Measurements from ENCODE around the gene KCNE1.
"Not testable (repeated sequence)": the region's sequence is repeated elsewhere in the genome, so short reads cannot be mapped to it uniquely, and the experiment has no call there.

Gene KCNE1

DNA sequence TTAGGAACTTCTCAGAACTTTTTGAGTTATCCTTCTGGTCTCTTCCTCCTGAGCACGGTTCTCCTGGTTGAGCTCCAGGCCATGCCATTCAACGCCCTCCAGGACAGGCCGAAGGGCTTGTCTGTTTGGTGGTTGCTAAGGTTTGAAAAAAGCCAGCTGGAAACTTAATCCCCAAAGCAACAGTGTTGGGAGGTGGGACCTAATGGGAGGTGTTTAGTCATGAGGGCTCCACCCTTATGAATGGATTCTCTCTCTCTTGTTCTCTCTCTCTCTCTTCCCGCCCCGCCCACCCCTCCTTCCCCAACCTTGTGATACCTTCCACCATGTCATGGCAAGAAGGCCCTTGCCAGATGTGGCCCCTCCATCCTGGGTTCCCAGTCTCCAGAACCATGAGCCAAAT, 829 bp downstream of the KCNE1 start:
- DNase-seq (ENCODE audit: low spot score), result no peak

DNA sequence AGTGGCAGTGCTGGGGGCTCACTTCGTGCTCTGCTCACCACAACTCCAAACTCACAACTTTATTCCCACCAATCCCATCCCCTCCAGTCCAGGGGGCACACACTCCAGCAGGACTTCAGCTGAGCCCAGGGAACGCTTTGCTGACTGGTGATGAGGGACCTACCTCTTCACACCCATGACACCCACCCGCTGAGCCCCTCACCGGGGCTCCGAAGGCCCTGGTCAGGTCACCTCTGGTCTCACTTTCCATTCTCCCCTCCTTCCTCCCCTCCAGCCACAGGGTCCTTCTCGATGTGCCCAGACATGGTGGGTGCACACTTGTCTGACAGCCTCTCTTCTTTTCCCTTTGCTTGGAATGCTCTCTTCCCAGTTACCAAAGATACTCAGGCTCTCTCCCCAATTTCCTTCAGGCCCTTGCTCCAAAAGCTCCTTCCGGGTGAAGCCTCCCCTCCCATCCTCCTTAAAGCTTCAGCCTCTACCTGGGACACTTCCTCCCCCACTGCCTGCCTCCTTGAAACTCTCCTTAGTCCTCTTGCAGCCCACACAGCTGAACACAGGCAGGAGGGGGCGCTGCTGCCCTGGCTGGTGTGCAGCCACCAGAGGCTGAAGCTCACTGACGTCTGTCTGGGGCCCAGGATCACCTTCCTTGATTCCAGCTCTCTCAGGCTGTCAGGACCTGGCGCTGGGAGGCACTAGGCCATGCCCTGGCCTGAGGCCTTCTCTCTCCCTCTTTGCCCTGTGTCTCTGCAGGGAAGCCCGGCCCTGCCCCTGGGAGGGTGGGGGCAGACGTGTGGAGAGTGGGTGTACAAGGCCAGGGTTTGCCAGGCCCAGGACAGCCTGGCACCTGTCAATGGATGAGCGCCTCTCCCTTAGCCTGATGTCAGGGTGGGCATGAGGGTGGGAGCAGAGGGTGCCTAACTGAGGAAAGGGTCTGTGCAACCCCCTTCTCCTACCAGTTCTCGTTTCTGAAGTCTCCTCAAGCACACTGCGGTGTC, 1.6 kb downstream of the KCNE1 start:
- DNase-seq (ENCODE audit: low spot score), result peak; percentile 72

GRCh38 chr21:34509151-34509550, 2.9 kb downstream of the KCNE1 start:
- DNase-seq (ENCODE audit: low spot score), result no peak

DNA sequence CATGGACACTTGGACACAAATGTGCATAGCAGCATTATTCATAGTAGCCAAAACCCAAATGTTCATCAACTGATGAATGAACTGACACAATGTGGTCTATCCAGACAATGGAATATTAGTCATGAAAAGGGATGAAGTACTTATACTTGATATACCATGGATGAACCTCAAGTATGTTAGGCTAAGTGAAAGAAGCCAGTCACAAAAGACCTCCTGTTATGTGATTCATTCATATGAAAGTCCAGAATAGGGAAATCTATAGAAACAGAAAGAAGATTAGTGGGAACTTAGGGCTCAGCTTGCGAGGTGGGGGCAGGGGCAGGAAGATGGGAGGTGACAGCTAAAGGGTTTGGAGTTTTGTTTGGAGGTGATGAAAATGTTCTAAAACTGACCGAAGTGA, 7.4 kb downstream of the KCNE1 start:
- DNase-seq (ENCODE audit: low spot score), result no peak

GRCh38 chr21:34502480-34503106, 9.4 kb downstream of the KCNE1 start:
- no peak for DNase-seq (ENCODE audit: low spot score)

- no peak for DNase-seq (ENCODE audit: low spot score)
These were observed 10.3 kb downstream of the KCNE1 start for GRCh38 chr21:34501716-34502115.

DNA sequence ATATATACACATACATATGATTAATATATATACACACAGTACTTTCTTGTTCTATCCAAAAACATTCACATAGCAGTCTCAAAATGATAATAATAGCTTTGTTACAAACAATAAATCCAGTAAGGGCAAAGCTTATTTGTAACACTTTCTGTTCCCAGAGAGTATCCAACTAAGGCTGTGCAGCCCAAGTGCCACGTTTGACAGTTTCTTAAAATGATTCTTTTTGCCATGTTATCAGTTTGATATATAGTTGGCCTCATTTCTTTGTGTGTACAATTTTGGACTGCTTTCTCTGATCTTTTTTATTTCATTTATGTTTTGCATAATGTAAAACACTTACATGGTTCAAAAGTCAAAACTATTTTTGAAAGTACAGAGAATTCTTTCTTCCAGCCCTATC, 11.8 kb downstream of the KCNE1 start:
- no peak for DNase-seq (ENCODE audit: low spot score)

DNA sequence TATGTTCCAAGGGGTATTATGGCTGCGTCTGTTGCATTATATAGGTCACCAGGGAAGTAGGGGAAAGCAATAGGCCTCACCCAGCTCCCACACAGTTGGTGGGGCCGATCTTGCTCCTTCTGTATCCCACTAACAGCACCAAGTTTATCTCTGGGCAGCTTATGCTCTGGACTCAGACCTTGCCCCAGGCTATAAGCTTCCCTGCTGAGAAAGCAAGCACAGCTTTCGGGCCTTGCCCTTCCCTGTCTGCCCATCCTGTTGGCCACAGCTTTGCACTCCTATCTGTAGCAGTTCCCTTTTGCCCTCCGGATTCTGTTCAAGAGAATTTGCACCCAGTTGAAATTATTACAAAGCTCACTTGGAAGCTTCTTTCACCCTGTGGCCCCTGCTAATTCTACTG, 12.9 kb downstream of the KCNE1 start:
- no peak for DNase-seq (ENCODE audit: low spot score)

DNA sequence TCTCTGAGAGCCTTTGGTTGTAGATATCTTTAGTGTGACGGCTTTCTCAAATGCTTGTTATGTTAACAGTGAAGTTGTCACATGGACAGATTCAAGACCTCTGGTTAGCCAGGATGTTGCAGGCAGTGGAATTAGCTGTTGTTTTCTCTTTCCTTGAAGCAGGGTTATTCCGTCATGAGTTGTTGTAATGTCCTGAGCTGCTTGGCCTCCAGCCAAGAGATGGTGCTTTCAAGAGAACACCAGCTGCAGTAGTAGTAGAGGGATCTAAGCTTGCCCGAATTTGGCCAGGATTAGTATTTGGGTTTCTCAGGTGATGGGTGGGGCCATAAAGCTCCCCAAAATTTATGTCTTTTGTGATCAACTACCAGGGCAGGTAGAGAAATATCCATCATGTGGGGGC, 13.4 kb downstream of the KCNE1 start:
- no peak for DNase-seq (ENCODE audit: low spot score)

- not testable (repeated sequence) for DNase-seq (ENCODE audit: low spot score)
These were observed 28.2 kb downstream of the KCNE1 start for GRCh38 chr21:34483854-34484253.

DNA sequence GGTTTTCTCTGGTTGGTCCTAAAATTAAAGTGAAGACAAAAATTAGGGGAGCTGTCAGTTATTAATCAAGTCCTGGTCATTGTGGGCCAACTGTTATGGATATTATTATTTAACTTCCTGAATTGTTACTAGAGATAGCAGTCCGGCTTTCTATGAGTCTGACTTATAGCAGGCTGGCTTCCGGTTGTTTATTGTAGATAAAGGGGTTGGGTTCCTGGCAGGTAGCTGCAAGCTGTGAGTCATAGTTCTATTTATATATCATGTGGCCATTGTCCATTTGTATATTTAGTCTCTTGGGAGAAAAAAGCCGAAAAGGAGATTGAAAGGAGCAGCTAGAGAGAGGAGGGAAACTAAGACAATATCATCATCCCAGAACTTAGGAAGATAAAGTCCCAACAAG, 28.6 kb downstream of the KCNE1 start:
- not testable (repeated sequence) for DNase-seq (ENCODE audit: low spot score)

DNA sequence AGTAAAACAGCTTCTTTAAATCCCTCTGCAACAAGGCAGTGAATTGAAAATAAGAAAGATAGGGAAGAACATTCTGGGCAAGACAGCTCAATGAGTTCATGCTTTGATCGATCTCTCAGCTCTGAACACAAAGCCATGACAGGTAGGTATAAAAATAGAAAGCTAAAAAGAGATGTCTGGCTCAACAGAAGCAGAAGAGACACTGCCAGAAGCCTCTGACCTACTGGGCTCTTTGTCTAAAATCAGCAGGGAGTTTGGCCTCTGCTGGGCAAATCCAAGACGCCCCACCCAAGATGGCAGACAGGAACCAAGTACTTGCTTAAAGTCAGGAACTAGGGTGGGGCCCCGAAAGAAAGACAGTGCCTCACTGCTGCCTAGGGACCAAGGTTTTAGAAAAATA, 44.7 kb downstream of the KCNE1 start:
- not testable (repeated sequence) for DNase-seq (ENCODE audit: low spot score)

- not testable (repeated sequence) for DNase-seq (ENCODE audit: low spot score)
These were observed 52.6 kb downstream of the KCNE1 start for GRCh38 chr21:34459426-34459825.

DNA sequence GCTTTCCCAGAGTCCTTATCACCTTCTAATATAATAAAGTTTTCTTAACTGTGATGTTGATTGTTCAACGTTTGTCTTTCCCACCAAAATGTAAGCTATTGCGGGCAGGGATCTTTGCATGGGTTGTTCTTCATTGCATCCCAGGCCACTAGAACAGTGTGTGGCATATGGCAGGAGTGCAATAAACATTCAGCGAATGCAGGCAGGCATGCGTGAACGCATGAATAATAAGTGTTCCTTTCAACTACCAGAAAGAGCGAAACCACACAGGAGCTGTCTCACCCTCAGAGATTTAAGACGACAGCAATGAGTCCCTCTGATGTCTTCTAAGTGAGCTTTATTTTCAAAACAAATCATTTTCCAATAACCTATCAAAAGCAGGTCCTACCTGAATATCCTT, 53.7 kb downstream of the KCNE1 start:
- not testable (repeated sequence) for DNase-seq (ENCODE audit: low spot score)

- DNase-seq (ENCODE audit: low spot score), result not testable (repeated sequence)
These were observed 55.8 kb downstream of the KCNE1 start for GRCh38 chr21:34456180-34456579.

- DNase-seq (ENCODE audit: low spot score), result not testable (repeated sequence)
These were observed 56.4 kb downstream of the KCNE1 start for GRCh38 chr21:34455628-34456027.

GRCh38 chr21:34447018-34447417, 65.0 kb downstream of the KCNE1 start:
- not testable (repeated sequence) for DNase-seq (ENCODE audit: low spot score)

DNA sequence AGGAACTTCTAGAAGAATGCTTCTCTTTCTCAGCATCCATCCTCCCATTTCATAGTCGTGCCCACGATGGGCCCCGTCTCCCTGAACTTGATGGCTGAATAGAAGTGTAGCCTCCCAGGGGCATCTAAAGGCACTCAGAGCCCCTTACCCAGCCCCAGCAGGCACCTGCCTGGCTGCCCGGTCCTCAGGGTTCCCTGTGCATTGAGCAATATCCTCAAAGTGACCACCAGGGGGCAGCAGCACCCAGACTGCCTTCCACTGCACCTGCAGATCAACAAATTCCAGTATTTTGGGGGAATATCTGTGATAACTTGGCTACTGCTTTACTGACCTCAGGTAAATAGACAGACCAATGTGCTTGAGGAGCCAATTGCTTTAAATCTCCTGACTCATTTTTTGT, 68.5 kb downstream of the KCNE1 start:
- not testable (repeated sequence) for DNase-seq (ENCODE audit: low spot score)

DNA sequence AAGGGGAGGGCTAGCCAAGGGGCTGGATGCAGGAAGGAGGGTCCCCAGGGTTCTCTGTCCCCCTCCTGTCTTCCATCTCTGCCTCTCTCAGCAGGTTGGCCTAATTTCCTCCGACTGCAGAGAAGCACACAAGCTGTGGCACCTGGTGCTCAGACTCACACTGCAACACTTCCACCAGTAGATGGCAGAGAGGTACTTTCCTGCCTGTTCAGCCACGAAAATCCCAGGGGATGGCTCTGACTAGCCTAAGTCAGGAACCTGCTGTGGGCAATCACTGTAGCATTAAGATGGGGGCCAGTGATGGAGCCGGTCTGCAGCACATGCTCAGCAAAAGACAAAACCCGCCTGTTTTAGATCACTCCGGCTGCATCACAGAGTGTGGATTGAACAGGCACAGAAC, 82.3 kb downstream of the KCNE1 start:
- not testable (repeated sequence) for DNase-seq (ENCODE audit: low spot score)

DNA sequence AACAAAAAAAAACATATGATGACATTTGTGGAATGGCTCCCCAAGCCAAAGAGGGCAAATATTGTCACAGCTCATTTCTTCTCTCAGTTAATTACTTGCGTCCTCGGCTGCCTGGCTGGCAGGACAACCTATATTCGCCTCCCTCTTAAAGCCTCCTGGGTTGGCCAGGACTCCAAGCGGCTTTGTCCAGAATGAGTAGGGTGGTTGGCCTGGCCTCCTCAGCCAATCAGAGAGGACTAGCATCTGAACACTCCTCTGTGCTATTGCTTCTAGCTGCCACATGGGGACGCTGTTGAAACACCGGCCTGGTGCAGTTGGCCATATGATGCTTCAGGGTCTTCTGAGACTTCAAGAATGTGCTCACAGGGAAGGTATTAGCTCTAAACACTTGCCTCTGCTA, 83.6 kb downstream of the KCNE1 start:
- DNase-seq (ENCODE audit: low spot score), result not testable (repeated sequence)

DNA sequence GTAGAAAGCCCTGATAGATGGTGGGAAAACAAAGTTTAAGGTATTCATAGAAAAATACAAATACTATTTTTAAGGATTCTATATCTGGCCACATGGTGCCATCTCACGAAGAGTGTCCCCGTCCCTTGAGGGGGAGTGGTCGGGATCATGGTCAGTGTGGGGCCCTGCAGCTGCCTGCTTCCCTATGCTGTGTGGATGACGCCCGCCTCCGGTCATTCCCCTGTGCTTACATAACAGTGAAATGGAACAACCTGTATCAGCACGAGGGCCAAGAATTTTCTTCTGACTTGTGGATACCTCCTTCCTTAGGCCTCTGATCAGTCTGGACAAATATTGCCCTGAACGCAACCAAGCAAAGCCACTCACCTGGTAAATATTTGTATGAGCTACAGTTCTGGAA, 84.7 kb downstream of the KCNE1 start:
- not testable (repeated sequence) for DNase-seq (ENCODE audit: low spot score)

DNA sequence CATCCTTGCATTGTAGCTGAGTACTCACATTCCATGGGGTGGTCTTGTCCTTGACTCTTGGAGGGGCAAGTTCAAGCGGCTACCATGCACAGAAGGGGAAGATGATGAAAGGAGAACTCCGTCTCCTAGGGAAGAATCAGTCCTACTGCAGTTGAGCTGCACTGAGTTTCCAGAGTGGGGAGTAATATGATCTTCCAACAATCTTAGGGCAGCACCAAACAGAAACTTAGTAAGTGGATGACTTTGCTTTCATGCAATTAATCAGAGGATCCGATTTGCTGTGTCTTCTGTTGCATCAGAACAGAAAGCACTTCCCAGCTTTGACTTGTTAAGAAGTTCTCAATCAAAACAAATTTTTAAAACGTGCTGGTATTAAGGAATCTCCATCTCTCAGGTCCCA, 88.2 kb downstream of the KCNE1 start, which contains the start of gene SMIM34:
SMIM34 (minus strand) TSS at position 147 of the 400 bp plus-strand sequence; CDS start at position 35, 112 bp downstream.
- not testable (repeated sequence) for DNase-seq (ENCODE audit: low spot score)

- DNase-seq (ENCODE audit: low spot score), result not testable (repeated sequence)
These were observed 94.4 kb downstream of the KCNE1 start for GRCh38 chr21:34417448-34418077.
